K562 (cell line): ENCODE measurements around the gene PI4KA. TPM values are rescaled to one million over a fixed set of nuclear protein-coding genes. Genes with fewer than 3 reads are reported as not detected.

Experiments
- ATAC-seq: fragments of 200-7000 bp; cut with Tn5 transposase; 3 replicates; pipeline ENCODE4 v1.9.1; 2020; ENCODE audit warnings: moderate library complexity
- BruUV-seq: library from RNA; stranded (reverse); fragments of 400-500 nt; replicated peaks from 2 replicates; lab custom pipeline; 2021; lab: Mats Ljungman, UMichigan
- CTCF ChIA-PET: fragments of 300-600 bp; formaldehyde crosslinking; extraction: SDS; loops from one replicate; lab custom pipeline; 2021; ENCODE audit warnings: low intra/inter-chr PET ratio; lab: Yijun Ruan, JAX
- POLR2A ChIA-PET: fragments of 300-600, 350-650 bp; sonication (Branson Sonifier 250); formaldehyde crosslinking; extraction: SDS; loops from one replicate; lab custom pipeline; 2021; ENCODE audit warnings: antibody characterized with exemption, inconsistent platforms; lab: Yijun Ruan, JAX
- DNase-seq, 4 experiments: peaks; one replicate each; pipeline versions ENCODE4 v3.0.0 to v3.0.0-alpha.2; 2011 to 2018; ENCODE audit warnings: low spot score in 3 of 4, mixed read lengths in 3 of 4; ENCODE audit errors: extremely low read depth in 1 of 4
- FAIRE-seq: peaks from 2 replicates; lab custom pipeline; 2011; peaks lifted over from hg19 to GRCh38; lab: Jason Lieb, UNC
- H2AFZ ChIP-seq: 2 replicates; pipeline ENCODE4 v1.6.0; 2011; ENCODE audit warnings: low read depth, low read length, control low read depth, inconsistent platforms
- H3K27ac ChIP-seq: fragments of 200-600 bp; 3 replicates; pipeline ENCODE4 v1.8.0; 2011; ENCODE audit warnings: low read depth, mild to moderate bottlenecking, control low read depth, inconsistent platforms, low read length, moderate library complexity, mixed read lengths; ENCODE audit errors: extremely low read depth
- H3K27me3 ChIP-seq, 2 experiments: fragments of 300-600 bp in 1 of 2; 2 replicates in 1 of 2; 3 replicates in 1 of 2; pipeline versions ENCODE4 v1.6.0 to v1.8.0; 2011; ENCODE audit warnings: inconsistent platforms in 2 of 2, low read length in 2 of 2, mild to moderate bottlenecking in 1 of 2, mixed read lengths in 1 of 2, moderate library complexity in 1 of 2; ENCODE audit not compliant: control insufficient read depth in 2 of 2, insufficient read depth in 2 of 2
- H3K36me3 ChIP-seq: fragments of 300-600 bp; 3 replicates; pipeline ENCODE4 v1.8.0; 2011; ENCODE audit warnings: mild to moderate bottlenecking, low read length, inconsistent platforms; ENCODE audit not compliant: control insufficient read depth, insufficient read depth
- H3K4me1 ChIP-seq, 2 experiments: fragments of 200-600 bp in 1 of 2; replicated peaks in 1 of 2; 2 replicates in 1 of 2; 3 replicates in 1 of 2; pipeline versions ENCODE4 v1.5.1 to v1.8.0; 2011; ENCODE audit warnings: inconsistent platforms in 2 of 2, low read length in 2 of 2, mild to moderate bottlenecking in 1 of 2, mixed read lengths in 1 of 2, moderate library complexity in 1 of 2; ENCODE audit not compliant: control insufficient read depth in 2 of 2, insufficient read depth in 2 of 2
- H3K4me2 ChIP-seq: 2 replicates; pipeline ENCODE4 v1.6.1; 2011; ENCODE audit warnings: low read length, control low read depth, inconsistent platforms, mixed read lengths; ENCODE audit not compliant: insufficient read depth
- H3K4me3 ChIP-seq: fragments of 200-600 bp; sonication (generic), shearing (Covaris generic); 2 replicates; pipeline ENCODE4 v1.5.1; 2016; ENCODE audit warnings: control low read depth, inconsistent platforms
- H3K79me2 ChIP-seq: fragments of 200-600 bp; 3 replicates; pipeline ENCODE4 v1.8.0; 2011; ENCODE audit warnings: low read length, inconsistent platforms; ENCODE audit not compliant: control insufficient read depth, insufficient read depth
- H3K9ac ChIP-seq, 2 experiments: 2 replicates each; pipeline versions ENCODE4 v1.6.0 to v1.6.1; 2011; ENCODE audit warnings: low read depth in 2 of 2, low read length in 2 of 2, control low read depth in 1 of 2, inconsistent platforms in 1 of 2, mild to moderate bottlenecking in 1 of 2, mixed read lengths in 1 of 2; ENCODE audit not compliant: insufficient read depth in 1 of 2
- H3K9me1 ChIP-seq: one replicate; pipeline ENCODE4 v1.6.0; 2011; ENCODE audit warnings: inconsistent platforms, mild to moderate bottlenecking, low read length, moderate library complexity; ENCODE audit not compliant: control insufficient read depth, insufficient read depth
- H3K9me3 ChIP-seq: replicated peaks from 2 replicates; pipeline ENCODE4 v1.5.1; 2011; ENCODE audit warnings: low read depth, low read length, inconsistent platforms; ENCODE audit not compliant: control insufficient read depth, insufficient read depth
- H4K20me1 ChIP-seq: replicated peaks from 2 replicates; pipeline ENCODE4 v1.6.1; 2011; ENCODE audit warnings: low read length, inconsistent platforms, mixed read lengths; ENCODE audit not compliant: control insufficient read depth, insufficient read depth
- ATF2 ChIP-seq: sonication (generic); formaldehyde crosslinking; IDR thresholded peaks from 2 replicates; pipeline ENCODE4 v1.8.1; 2022; ENCODE audit warnings: missing genetic modification reagents
- CBFA2T2 ChIP-seq: fragments of 450-650 bp; conservative IDR thresholded peaks from 2 replicates; pipeline ENCODE4 v1.6.1; 2017; ENCODE audit warnings: mild to moderate bottlenecking
- GATAD2B ChIP-seq: fragments of 450-650 bp; IDR thresholded peaks from 2 replicates; pipeline ENCODE4 v1.6.1; 2017; ENCODE audit warnings: mild to moderate bottlenecking, borderline replicate concordance
- MAFF ChIP-seq: IDR thresholded peaks from 2 replicates; pipeline ENCODE4 v1.6.1; 2012; ENCODE audit warnings: low read length, improper control_type of control experiment
- MITF ChIP-seq: IDR thresholded peaks from 2 replicates; pipeline ENCODE4 v1.6.1; 2014; ENCODE audit warnings: antibody characterized with exemption
- MTA2 ChIP-seq: fragments of 450-650 bp; IDR thresholded peaks from 2 replicates; pipeline ENCODE4 v1.6.1; 2016; ENCODE audit warnings: low read depth
- NEUROD1 ChIP-seq: fragments of 150-350 bp; IDR thresholded peaks from 2 replicates; pipeline ENCODE4 v1.6.1; 2014; ENCODE audit warnings: borderline replicate concordance, low read length, low read depth; ENCODE audit not compliant: partially characterized antibody
- PHB2 ChIP-seq: fragments of 450-650 bp; IDR thresholded peaks from 2 replicates; pipeline ENCODE4 v1.6.1; 2017; ENCODE audit warnings: low read depth
- PHTF2 ChIP-seq: fragments of 250-450 bp; sonication (Bioruptor Pico); IDR thresholded peaks from 2 replicates; pipeline ENCODE4 v1.5.0; 2021; ENCODE audit warnings: mild to moderate bottlenecking
- SP2 ChIP-seq: IDR thresholded peaks from 2 replicates; pipeline ENCODE4 v1.6.1; 2011; ENCODE audit warnings: mild to moderate bottlenecking, low read depth, low read length, moderate library complexity; ENCODE audit not compliant: poor library complexity, severe bottlenecking; ENCODE audit errors: extremely low read depth
- XRCC5 ChIP-seq: fragments of 200-400 bp; formaldehyde crosslinking; IDR thresholded peaks from 2 replicates; pipeline ENCODE4 v1.6.1; 2017; ENCODE audit warnings: low read depth, mild to moderate bottlenecking, low read length
- ZKSCAN3 ChIP-seq: fragments of 250-450 bp; sonication (Bioruptor Pico); IDR thresholded peaks from 2 replicates; pipeline ENCODE4 v1.4.0; 2020
- ZNF561 ChIP-seq: fragments of 450-650 bp; formaldehyde crosslinking; conservative IDR thresholded peaks from 2 replicates; pipeline ENCODE4 v1.4.0; 2020; ENCODE audit warnings: mild to moderate bottlenecking, moderate library complexity
- WGBS: fragments of 100-300 bp; shearing (Covaris generic); methylation state at CpG from one replicate; pipeline ENCODE4 v1.1.6; 2016; ENCODE audit warnings: low coverage, mixed read lengths; ENCODE audit not compliant: insufficient coverage; ENCODE audit errors: missing lambda C conversion rate; 5-methylcytosine and 5-hydroxymethylcytosine counted together
- in situ Hi-C: fragments of 300-500 bp; cut with MboI; formaldehyde crosslinking; loops from 4 replicates; pipeline ENCODE4 v1.15.0; 2018; ENCODE audit warnings: inconsistent platforms, mixed read lengths
- intact Hi-C: fragments of 100-400 bp; cut with micrococcal nuclease; formaldehyde crosslinking; loops from 2 replicates; pipeline ENCODE4 v1.14.2; 2022
- polyA plus RNA-seq, 8 experiments: library from polyadenylated mRNA; depleted of rRNA in 4 of 8; stranded (reverse) in 5 of 8; unstranded in 3 of 8; fragments of >200 nt; fragmentation: Nextera tagmentation in 2 of 8; fragmentation: Illumina TruSeq in 1 of 8; extraction: Ambion mirVana in 2 of 8; extraction: Trizol in 1 of 8; gene quantifications; 2 replicates each; pipeline versions ENCODE4 v1.2.1 to v1.2.3, GENCODE V29; 2011 to 2014; ENCODE audit warnings: inconsistent platforms in 1 of 8, missing spikeins in 1 of 8
- total RNA-seq, 7 experiments: library from RNA; depleted of rRNA in 6 of 7; stranded (reverse); fragments of >200 nt in 6 of 7; fragmentation: Illumina TruSeq in 2 of 7; extraction: Trizol in 2 of 7; gene quantifications; 2 replicates each; pipeline versions ENCODE4 v1.2.1 to v1.2.3, GENCODE V29; 2011 to 2021; ENCODE audit warnings: low replicate concordance in 1 of 7
- TF ChIP-seq, protein P1 (sequence below): sonication (generic); formaldehyde crosslinking; IDR thresholded peaks from 2 replicates; pipeline ENCODE4 v1.8.0; 2023; ENCODE audit warnings: mild to moderate bottlenecking, missing genetic modification reagents

The PI4KA gene
- total and polyA plus RNA-seq, 9 of the 15 experiments (the other 6 are each of a cell fraction or from before 2014, with no cell fraction given): 7.3 to 187 (median 84.7) TPM

GRCh38 chr22:20794650-20795413 is 63.8 kb downstream of the PI4KA start:
- H3K4me3 ChIP-seq: no peak overlapping the region
- in situ Hi-C loops: loop anchor here (25.0 kb wide), 2 partner anchors 342 to 1958 kb away; no protein-coding TSS in a partner anchor
- ATAC-seq: peak; percentile 6; the same call in 2 of the 3 replicates
- H4K20me1 ChIP-seq: 0 out of 2 replicates have a peak, but pooled peaks cover 6% of the 10 kb centered on the region
- CTCF ChIA-PET: interaction anchor here (0.6 to 1.4 kb wide), 4 partner anchors 90 to 1245 kb away, joined by 3 to 9 read pairs (median 4); no protein-coding TSS in a partner anchor
- H3K9me3 ChIP-seq: no peaks in the 10 kb centered on the region
- DNase-seq: no peak
- POLR2A ChIA-PET: interaction anchor here (0.6 to 3.4 kb wide), 19 partner anchors 8 to 208 kb away, joined by 3 to 15 read pairs (median 4); partner anchors contain the start of genes PI4KA and SNAP29
- no peaks in the 10 kb centered on the region for H3K27me3 ChIP-seq
- H3K4me1 ChIP-seq: 0 out of 5 replicates have a peak, but pooled peaks cover 0 to 3% of the 10 kb centered on the region in 2 experiments
- intact Hi-C loops: loop anchor here (2.0 kb wide), 1 partner anchor 90 kb away; no protein-coding TSS in a partner anchor
- H3K9me1 ChIP-seq: peaks cover 12% of the 10 kb centered on the region
- H3K27ac ChIP-seq: no peak overlapping the region
- H3K9ac ChIP-seq: peak overlapping the region in 1 of 2 experiments; percentile 3; a peak in 1 of 4 replicates
- no TSS peak for BruUV-seq
- H2AFZ ChIP-seq: no peak overlapping the region
- no peaks in the 10 kb centered on the region for H3K79me2 ChIP-seq
- H3K4me2 ChIP-seq: no peak overlapping the region
- 73% methylated on average over 7 of the region's 7 CpGs for WGBS
- FAIRE-seq: no peak
- peaks cover 77% of the 10 kb centered on the region for H3K36me3 ChIP-seq
- TF ChIP-seq MITF: no peak
- TF ChIP-seq, protein P1, sequence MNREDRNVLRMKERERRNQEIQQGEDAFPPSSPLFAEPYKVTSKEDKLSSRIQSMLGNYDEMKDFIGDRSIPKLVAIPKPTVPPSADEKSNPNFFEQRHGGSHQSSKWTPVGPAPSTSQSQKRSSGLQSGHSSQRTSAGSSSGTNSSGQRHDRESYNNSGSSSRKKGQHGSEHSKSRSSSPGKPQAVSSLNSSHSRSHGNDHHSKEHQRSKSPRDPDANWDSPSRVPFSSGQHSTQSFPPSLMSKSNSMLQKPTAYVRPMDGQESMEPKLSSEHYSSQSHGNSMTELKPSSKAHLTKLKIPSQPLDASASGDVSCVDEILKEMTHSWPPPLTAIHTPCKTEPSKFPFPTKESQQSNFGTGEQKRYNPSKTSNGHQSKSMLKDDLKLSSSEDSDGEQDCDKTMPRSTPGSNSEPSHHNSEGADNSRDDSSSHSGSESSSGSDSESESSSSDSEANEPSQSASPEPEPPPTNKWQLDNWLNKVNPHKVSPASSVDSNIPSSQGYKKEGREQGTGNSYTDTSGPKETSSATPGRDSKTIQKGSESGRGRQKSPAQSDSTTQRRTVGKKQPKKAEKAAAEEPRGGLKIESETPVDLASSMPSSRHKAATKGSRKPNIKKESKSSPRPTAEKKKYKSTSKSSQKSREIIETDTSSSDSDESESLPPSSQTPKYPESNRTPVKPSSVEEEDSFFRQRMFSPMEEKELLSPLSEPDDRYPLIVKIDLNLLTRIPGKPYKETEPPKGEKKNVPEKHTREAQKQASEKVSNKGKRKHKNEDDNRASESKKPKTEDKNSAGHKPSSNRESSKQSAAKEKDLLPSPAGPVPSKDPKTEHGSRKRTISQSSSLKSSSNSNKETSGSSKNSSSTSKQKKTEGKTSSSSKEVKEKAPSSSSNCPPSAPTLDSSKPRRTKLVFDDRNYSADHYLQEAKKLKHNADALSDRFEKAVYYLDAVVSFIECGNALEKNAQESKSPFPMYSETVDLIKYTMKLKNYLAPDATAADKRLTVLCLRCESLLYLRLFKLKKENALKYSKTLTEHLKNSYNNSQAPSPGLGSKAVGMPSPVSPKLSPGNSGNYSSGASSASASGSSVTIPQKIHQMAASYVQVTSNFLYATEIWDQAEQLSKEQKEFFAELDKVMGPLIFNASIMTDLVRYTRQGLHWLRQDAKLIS (CRISPR knock-in tag): no peak
- no peak for TF ChIP-seq ATF2 (CRISPR knock-in tag)
- TF ChIP-seq PHTF2 (CRISPR knock-in tag): 0 out of 2 replicates have a peak, but pooled peaks have one; percentile 23
- TF ChIP-seq CBFA2T2: no peak
- peak; percentile 39; the same call in 1 of the 2 replicates for TF ChIP-seq PHB2
- no peak for TF ChIP-seq NEUROD1
- 0 out of 2 replicates have a peak, but pooled peaks have one; percentile 23 for TF ChIP-seq XRCC5
- TF ChIP-seq ZNF561 (CRISPR knock-in tag): no peak
- no peak for TF ChIP-seq ZKSCAN3 (CRISPR knock-in tag)
- TF ChIP-seq SP2: no peak
- no peak for TF ChIP-seq MTA2
- TF ChIP-seq GATAD2B: no peak
- TF ChIP-seq MAFF: no peak
